Smooth muscle cell of the pulmonary artery (primary cell): Measurements from ENCODE around the gene PPP1R3D. TPM values are rescaled to one million over a fixed set of nuclear protein-coding genes. Genes with fewer than 3 reads are reported as not detected.

Experiments used
- total RNA-seq: library from RNA; depleted of rRNA; stranded (reverse); fragments of >200 nt; gene quantifications from 2 replicates; pipeline ENCODE4 v1.2.3, GENCODE V29; 2014

PPP1R3D gene, protein sequence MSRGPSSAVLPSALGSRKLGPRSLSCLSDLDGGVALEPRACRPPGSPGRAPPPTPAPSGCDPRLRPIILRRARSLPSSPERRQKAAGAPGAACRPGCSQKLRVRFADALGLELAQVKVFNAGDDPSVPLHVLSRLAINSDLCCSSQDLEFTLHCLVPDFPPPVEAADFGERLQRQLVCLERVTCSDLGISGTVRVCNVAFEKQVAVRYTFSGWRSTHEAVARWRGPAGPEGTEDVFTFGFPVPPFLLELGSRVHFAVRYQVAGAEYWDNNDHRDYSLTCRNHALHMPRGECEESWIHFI
- total RNA-seq = 6.4 and 6.5 TPM in 2 replicates

DNA sequence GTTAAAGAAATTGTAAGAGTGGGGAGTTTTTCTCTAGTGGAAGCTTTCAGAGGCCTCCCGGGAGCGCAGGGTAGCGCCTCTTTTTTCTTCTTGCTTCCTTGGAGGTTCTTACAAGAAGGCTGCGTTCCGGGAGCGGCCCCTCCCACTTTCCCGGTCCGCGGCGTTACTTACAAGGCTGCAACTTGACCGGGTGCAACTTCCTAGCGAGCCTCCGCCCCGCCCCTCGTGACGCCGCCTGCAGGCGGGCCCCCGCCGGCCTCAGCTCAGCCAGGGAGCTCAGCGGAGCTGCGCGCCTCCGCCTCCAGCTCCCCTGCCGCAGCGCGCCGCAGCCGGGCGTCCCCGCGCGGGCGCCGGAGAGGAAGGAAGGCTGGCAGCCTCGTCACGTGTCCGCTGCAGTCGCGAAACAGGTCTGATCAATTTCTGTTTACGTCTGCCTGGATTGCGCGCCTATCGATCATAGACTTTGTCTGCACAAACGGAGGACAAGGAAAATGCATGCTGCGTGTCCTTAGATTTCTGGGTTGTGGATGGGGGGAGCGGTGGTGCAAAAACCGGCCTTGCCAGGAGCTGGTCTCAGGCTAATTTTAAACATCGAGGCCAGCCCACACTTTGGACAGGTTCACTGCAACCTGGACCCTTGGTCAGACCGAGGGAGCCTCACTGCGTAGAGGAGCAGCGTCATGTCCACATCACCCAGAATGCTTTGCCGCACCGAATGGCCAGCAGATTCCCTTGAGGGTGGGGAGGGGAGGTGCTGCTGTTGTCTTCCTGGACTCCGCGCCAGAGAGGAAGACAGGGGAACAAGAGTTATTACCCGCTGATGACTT, at the start of gene PPP1R3D, which contains the start of gene FAM217B:
PPP1R3D (minus strand) TSS at position 177 of the 827 bp plus-strand sequence. CDS start 374 bp downstream, outside the sequence.
FAM217B (plus strand) TSS at position 261 of the 827 bp plus-strand sequence. CDS start 3,555 bp downstream, outside the sequence.

DNA sequence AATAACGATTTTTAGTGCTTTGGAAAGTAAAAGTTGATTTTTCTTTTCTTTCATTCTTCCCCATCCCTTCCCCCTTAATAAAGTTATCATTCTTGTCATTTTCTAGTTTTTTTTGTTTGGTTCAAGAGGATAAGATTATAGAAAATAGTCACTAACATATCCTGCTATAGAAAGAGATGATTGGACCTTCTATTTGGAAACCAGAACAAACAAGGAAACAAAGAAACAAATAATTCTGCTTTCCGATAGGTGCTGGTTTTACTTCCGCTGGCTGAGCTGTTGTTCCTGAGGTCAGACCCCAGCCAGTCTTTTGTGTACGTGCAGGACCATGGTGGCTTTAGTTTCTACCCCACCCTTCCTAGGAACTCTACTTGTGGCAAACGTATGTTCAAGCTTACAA, 18.0 kb upstream of the PPP1R3D start, which contains the start of gene CDH26:
CDH26 (plus strand) TSS at position 301 of the 400 bp plus-strand sequence. CDS start 304 bp downstream, outside the sequence.

DNA sequence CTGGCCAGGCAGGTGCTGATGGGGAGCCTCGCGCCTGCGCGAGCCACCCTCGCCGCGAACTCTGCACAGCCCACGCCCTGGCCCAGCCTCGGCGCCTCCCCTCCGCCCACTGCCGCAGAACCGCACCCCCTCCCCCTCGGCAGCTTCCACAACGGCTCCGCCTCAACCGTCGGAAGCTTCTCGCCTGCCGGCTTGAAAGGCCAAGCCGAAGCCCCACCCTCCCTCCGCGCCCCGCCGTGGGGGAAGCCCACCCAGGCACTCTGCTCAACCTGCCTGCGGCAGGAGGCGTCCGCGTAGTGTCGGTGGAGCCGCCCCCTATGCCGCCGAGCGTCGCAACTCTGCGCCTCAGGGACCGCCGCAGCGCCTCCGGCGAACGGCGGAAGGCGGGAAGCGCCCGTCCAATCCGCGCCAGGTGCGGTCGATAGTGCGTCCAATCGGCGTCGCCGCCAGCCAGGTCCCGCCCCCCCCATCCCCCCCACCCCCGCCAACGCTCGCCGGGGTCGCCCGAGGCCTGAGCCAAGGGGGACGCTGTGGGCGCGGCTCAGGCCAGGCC, 6.7 kb downstream of the PPP1R3D start, which contains the start of gene SYCP2:
SYCP2 (minus strand) TSS at position 342 of the 553 bp plus-strand sequence. CDS start 11,224 bp downstream, outside the sequence.

Other genes starting within 250 kb of the PPP1R3D start
- 0.36 and 1.2 TPM in 2 replicates for gene SYCP2, start 6.7 kb downstream of the PPP1R3D start, total RNA-seq
- 3.5 and 3.7 TPM in 2 replicates for gene FAM217B, start 84 bp upstream of the PPP1R3D start, total RNA-seq
- gene CDH26, start 18.1 kb upstream of the PPP1R3D start, total RNA-seq = 0.17 and 0.59 TPM in 2 replicates